Measurements from ENCODE around the gene PLEKHG4B. TPM values are rescaled to one million over a fixed set of nuclear protein-coding genes. Genes with fewer than 3 reads are reported as not detected.
"Not testable (repeated sequence)": the region's sequence is repeated elsewhere in the genome, so short reads cannot be mapped to it uniquely, and the experiment has no call there.

The PLEKHG4B gene
- total RNA-seq, 1 donor from 2014 or later, result not detected

DNA sequence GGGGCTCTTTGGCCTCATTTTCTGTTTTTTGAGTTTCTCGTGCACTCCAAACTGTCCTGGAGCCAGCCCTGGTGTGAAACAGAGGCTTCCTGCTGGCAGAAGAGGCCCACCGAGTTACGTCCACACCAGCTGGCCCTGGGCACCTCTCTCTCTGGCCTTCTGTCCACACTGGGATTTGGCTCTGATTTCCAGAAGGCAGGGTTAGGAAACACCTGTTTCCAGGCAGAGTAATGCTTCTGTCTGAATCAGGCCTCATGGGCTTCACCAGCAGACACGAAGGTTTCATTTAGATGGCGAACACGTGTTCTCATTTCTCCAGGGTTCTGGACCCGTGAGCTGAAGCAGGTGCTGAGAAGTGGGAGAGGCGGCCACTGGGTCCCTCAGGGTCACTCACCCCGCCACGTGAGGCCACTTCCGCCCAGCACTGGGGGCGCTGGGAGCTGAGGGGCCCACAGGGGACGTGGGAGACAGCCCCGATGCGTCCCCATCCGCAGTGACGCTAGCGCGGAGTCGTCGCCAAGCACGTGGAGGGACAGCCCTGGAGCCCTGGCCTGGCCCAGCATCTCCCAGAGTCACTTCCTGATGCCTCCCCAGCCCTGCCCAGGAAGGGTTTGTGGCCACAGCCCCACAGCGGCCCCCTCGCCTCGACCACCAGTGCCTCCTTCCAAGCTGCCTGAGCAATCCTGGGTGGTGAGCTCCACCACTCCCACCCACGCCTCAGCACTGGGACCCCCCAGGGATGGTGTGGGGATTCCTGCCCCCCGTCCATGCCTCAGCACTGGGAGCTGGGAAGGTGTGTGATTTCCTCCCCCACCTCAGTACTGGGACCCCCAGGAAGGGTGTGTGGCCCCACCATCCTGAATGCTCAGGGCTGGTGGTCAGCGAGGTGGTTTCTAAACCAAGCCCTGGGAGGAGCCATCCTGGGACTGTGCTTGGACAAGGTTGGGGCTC lies 94.4 kb downstream of the PLEKHG4B start:
- intact Hi-C loops (cut with micrococcal nuclease), result no loop called here

DNA sequence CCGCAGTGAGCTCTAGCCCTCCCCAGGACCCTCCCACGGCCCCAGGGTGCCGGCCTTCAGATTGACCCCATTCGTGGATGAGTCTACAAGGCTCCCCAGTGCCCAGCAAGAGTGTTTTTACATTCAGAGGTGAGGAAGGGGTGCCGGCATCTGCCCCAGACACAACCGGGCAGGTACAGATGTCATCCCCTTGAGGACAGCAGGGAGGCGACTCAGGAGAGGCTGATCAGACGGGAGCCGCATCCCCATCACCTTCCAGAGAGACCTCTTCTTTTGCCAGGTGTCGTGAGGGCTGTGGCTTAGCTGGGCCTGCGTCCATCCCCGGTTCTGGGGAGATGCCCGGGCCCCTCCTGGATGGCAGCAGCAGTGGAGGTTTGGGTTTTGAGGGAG lies 95.1 kb downstream of the PLEKHG4B start:
- intact Hi-C loops (cut with micrococcal nuclease), result no loop called here

DNA sequence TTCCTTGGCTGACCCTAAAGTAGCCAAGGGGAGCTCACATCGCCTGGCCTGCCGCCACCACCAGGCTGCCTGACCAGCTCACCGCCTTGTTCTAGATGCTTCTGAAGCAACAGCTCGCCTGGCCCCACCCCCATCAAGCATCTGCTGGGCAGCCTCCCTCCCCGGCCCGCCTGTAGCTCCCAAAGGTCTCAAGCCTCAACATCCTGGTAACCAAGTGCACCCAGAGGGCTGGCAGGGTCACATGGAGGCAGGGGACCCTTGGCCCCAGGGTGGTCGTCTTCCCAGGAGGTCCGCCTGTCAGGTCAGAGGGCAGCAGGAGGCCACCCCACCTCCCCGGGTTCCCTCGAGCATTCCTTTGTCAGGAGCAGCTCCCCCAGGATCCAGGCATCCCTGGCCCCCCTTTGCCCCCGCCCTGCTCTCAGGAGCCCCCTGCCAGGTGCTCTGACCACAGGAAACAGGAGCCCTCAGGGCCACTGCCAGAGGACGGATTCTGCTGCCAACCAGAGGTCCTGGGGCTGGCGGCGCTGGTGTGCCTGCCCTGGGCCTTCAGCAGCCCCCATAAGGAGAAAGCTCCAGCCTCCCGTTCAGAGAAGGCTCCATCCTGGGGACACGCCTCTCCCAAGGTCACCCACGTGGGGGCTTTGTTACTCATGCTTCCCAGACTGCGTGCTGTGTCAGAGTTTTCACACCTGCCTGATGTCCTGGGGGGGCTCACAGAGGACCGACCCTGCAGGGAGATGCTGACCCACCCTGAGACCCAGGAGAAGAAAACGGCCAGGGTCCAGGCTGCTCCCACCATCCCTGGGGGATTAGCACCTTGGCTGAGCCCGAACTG lies 95.9 kb downstream of the PLEKHG4B start:
- intact Hi-C loops (cut with micrococcal nuclease), result loop anchor here (1.0 kb wide), 1 partner anchor 31 kb away; no protein-coding TSS in a partner anchor

DNA sequence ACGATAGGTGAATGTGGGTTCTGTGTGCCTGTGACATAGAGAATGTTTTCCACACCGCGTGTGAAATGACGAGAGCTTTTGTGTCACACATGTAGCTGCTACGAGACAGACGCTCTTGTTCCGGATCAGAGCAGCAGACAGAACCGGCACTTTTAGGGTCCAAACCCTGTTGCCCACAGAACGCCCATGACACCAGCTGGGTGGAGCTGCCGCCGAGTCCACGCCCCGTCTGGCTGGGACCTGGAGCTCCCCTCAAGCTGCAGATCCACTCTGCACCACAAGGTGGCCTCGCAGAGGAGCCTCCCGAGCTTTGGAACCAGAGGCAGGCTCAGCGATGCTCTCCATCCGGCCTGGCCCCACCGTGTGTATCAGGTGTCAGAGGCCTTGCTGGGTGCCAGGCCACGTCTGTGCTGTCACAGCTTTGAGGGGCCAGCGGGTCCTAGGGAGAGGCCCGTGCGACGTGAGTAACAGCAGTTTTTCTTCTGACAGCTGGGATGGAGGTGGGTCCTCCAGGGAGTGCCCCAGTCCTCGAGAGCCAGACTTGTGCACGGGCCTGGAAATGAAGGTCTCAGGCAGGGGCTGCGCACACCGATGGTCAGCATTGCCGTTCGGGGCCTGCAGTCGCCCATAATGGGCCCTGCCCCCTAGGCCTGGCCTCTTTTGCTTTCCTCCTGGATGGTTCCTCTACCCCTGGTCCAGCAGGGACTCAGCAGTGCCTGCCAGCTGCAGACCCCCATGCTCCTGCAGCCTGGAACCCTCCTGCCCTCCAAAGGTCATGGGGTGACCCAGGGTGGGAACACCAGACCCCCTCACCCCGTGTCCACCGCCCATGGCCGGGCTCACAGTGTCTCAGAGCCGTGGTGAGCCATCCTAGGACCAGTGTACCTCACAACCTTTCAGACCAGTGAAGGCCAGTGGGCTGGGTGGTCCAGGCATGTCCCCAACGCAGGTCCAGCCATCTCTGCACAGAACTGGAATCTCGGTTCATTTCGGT lies 96.8 kb downstream of the PLEKHG4B start:
- intact Hi-C loops (cut with micrococcal nuclease), result loop anchor here (1.0 kb wide), 1 partner anchor 31 kb away; no protein-coding TSS in a partner anchor

DNA sequence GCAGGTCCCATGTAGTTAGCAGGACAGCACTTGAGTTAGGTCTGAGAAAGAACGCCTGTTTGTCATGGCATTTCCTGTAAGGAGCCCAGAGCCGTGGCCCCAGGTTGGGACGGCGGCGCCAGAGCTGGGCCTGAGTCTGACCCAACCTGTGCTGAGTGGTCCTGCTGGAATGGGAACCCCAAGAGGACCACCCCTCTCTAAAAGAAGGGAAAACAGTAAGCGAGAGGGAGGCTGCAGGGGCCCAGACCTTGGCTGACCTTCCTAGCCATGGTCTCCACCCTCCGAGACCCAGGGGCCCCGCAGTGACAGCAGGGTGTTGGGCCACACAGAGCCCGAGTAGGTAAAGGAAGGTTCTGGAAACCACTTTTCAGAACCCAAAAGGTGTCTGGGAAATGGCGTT lies 97.5 kb downstream of the PLEKHG4B start:
- intact Hi-C loops (cut with micrococcal nuclease), result no loop called here

DNA sequence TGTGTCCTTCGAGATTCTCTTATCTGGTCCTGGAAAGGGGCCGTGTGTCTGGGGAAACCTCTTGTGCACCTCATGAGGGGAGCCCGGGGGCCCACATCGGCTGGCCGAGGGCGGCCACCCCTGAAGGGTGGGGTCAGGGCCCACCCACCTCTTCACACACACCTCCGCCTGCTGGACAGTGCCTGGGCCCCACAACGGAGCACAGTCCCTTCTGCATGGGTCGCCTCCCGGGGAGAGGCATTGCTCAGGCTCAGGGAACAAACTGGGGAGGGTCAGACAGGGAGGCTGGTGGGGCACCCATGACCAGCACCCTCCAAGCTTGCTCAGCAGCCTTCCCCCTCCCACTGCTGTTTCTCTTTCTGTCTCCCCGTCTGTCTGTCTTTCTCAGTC lies 98.0 kb downstream of the PLEKHG4B start:
- intact Hi-C loops (cut with micrococcal nuclease), result no loop called here

DNA sequence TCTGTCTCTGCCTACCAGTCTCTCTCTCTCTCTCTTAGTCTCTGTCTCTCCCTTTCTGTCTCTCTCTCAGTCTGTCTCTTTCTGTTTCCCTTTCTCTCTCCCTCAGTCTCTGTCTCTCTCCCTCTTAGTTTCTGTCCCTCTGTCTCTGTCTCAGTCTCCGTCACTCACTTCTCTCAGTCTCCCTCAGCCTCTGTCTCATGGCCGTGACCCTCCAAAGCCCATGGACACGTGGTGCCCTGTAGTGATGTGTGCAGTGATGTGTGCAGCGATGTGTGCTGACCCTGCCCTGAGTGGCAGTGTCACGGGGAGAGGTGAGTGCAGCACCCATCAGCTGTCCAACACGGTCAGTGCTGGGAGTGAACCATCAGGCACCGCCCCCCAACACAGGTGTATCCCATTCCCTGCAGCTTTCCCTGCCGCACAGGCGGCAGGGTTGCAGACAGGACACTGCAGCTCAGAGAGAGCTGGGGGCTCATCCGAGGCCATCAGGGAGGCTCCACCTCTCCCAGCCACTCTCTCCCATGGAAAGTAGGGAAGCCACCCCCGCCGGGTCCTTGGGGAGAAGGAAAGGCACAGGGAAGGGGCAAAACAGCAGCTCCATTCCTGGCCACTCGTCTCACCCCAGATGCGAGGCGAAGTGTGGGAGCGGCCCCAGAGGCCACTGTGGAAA lies 98.5 kb downstream of the PLEKHG4B start:
- intact Hi-C loops (cut with micrococcal nuclease), result no loop called here

DNA sequence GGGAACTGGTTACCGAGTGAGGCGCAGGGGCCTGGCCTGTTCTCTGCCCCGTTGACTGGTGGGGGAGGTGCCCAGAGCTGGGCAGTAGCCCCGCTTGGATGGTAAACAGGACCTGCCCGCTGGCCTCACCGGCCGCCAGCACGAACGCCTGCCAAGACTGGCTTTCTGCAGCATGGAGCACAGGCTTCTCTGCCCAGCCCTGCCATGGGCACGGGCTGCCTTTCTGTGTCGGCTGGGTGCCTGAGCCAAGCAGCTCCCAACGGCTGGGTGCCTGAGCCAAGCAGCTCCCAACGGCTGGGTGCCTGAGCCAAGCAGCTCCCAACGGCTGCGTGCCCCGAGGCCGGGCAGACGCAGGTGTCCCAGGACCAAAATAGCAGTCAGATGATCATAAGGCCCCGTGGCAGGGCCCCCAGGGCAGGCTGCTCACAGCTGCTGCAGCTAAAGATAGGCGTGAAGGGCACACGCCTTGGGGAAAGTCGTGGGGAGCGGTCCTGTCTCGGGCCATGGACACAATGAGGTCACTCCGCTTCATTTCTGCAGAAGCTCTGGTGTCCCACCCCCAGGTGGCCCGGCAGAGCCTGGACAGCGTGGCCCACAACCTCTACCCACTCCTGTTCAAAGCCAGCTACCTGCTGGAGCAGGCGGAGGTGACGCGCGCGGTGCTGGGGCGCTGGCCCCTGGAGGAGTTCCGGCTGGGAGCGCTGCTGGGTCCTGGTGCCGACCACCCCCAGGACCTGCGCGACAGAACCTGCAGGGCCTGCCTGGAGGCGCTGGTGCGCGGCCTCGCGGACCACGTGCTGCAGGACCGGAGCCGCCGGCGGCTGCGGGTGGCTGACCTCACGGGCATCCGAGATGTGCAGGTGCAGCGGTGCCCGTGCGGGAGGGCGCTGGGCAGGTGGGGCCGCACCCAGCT lies 99.3 kb downstream of the PLEKHG4B start, which contains the start of gene LRRC14B:
TSS of gene LRRC14B (plus strand) at position 460 of the 913 bp plus-strand sequence. CDS start at position 504, 44 bp downstream.
- intact Hi-C loops (cut with micrococcal nuclease), result no loop called here

DNA sequence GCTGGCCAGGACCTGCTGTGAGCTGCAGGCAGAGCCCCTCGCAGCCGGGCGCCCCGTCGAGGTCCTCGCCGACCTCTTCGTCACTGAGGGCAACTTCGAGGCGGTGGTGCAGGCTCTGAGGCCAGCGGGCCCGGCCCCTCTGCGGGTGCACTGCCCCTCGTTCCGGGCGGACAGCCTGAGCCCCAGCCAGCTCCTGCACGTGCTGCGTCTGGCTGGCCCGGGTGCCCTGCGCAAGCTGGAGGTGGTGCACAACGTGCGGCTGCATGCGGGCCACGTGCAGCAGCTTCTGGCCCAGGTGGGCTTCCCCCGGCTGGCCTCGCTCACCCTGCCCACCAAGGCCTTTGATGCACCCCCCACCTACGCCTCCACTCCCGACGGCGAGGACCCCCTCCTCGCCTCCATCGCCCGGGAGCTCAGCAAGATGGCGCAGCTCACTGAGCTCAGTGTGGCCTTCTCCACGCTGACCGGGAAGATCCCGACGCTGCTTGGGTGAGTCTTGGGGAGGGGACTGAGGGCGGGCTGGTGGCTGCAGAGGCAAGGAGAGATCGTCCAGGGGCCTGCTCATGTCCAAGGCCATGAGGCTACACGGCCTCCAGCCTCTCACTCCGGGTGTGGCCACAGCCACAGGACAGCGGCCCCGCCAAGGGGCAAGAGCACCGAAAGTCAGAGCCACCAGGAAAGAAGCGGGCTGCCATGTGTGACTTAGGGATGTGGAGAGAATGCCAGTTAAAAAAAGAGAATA lies 100.2 kb downstream of the PLEKHG4B start:
- intact Hi-C loops (cut with micrococcal nuclease), result no loop called here

DNA sequence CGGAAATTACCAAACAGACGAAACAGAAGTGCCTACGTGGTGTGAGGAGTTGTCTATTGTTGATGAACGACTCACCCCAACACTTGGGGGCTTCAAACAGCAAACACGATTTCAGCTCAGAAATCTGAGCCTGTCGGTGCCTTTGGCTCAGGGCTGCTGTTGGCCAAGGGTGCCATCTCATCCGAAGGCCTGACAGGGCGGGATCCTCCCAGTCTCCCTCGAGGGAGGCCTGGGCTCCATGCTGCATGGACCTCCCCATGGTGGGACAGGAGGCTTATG lies 100.7 kb downstream of the PLEKHG4B start:
- intact Hi-C loops (cut with micrococcal nuclease), result no loop called here

DNA sequence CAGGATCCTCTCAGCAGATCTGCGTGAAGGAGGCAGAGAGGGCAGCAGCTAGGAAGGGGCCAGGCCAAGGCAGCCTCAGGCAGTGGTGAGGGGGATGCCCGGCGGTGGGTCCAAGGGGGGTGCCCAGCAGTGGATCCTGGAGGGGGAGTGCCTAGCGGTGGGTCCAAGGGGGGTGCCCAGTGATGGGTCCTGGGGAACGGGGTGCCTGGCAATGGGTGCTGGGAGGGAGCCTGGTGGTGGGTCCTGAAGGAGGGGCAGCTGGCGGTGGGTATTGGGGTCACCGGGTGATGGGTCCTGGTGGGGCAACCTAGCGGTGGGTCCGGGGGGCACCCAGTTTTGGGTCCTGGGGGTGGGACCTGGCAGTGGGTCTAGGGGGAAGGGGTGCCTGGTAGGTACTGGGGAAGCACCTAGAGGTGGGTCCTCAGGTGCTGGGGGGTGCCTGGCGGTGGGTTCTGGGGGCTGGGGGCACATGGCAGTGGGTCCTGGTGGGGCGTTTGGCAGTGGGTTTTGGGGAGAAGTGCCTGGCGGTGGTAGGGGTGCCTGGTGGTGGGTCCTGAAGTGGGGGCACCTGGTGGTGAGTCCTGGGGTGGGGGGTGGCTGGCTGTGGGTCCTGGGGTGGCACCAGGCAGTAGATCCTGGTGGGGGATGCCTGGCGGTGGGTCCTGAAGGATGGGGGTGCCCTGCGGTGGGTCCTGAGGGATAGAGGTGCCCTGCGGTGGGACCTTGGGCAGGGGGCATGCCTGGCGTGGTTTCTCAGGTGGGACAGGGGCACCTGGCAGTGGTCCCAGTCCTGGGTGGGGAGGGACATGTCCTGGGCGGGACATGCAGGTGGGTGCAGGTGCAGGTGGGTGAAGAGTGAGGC lies 101.2 kb downstream of the PLEKHG4B start:
- intact Hi-C loops (cut with micrococcal nuclease), result no loop called here

DNA sequence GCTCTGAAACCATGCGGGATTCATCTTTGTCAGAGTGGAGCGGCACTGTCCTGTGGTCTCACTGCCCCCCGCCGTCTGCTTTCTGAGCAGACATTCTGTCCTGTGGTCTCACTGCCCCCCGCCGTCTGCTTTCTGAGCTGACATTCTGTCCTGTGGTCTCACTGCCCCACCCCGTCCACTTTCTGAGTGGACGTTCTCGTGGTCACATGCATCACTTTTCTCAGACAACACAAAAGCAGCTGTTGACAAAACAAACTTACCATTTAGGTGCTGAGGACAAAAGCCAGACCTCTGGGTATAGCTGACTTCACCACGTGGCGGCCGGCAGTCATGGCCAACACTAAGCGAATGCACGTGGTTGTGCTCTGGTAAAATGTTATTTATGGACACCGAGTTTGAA lies 102.1 kb downstream of the PLEKHG4B start:
- intact Hi-C loops (cut with micrococcal nuclease), result no loop called here

DNA sequence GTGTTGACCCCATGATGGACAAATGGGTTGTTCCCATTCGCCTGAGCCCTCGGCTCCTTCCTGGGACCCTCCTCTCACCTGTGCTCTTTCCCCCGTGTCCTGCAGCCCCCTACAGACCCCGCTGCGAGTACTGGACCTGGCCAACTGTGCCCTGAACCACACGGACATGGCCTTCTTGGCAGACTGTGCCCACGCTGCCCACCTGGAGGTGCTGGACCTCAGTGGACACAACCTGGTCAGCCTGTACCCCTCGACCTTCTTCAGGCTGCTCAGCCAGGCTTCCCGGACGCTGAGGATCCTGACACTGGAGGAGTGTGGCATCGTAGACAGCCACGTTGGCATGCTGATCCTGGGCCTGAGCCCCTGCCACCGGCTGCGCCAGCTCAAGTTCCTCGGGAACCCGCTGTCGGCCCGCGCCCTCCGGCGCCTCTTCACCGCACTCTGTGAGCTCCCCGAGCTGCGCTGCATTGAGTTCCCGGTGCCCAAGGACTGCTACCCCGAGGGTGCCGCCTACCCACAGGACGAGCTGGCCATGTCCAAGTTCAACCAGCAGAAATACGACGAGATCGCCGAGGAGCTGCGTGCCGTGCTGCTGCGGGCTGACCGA lies 102.7 kb downstream of the PLEKHG4B start:
- intact Hi-C loops (cut with micrococcal nuclease), result no loop called here

DNA sequence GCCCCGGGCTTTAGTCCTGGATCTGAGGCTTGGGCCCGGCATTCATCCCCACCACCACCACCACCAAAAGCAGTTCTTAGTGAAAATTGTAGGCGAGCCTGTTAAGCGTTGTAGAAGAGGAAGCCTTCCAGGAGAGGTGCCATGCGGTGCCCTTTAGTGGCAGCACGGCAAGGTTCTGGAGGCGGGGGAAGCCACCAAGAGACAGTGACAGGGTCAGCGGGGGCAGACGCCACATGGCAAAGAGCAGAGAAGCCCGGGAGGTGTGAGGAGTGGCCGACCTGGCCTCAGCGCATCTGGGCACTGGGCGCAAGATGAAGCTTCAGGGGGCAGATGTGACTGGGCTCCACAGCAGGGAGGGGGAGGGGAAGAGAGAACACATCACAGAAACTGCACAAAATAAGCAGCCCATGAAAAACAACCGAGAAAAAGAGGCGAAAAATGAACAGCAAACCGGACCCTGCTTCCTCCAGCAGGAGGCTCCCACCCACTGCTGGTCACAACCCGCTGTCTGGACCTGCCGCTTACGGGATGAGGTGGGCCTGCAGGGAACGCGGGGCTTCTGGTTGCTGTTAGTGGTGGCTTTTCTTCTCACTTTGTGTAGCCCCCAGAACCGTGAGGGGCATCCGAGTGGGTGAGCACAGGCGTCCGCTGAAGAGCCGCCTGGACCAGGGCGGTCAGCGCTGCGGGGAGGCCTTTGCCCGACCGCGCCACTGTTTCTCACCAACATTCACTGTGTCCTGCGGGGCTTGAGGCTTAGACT lies 103.6 kb downstream of the PLEKHG4B start:
- intact Hi-C loops (cut with micrococcal nuclease), result no loop called here

DNA sequence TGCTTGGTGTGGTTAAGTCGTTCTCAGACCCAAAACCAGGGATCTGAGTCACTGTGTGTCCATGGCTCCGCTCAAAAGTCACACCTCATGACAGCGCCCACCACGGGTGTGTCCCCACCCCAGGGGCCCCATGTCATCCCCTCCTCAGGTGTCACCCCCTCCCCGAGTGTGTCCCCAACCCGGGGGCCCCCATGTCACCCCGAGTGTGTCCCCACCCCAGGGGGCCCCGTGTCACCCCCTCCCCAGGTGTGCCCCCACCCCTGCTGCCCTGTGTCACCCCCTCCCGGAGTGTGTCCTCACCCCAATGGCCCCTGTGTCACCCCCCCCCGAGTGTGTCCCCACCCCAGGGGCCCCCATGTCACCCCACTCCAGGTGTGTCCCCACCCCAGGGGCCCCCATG lies 104.4 kb downstream of the PLEKHG4B start:
- intact Hi-C loops (cut with micrococcal nuclease), result no loop called here

DNA sequence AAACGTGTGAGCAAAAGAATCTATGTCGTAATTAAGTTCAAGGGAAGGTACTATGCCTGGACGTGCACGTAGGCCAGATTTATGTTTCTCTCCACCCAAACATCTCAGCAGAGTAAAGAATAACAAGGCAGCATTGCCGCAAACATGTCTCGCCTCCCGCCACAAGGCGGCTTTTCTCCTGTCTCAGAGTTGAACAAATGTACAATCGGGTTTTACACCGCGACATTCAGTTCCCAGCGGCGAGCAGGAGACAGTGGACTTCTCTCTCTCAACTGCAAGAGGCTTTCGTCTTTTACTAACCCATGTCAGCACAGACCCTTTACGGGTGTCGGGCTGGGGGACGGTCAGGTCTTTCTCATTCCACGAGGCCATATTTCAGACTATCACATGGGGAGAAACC lies 105.1 kb downstream of the PLEKHG4B start:
- intact Hi-C loops (cut with micrococcal nuclease), result not testable (repeated sequence)
